Measurements from ENCODE around the gene SLFN11. TPM values are rescaled to one million over a fixed set of nuclear protein-coding genes. Genes with fewer than 3 reads are reported as not detected.

The SLFN11 gene
- total and polyA plus RNA-seq, 2 of the 8 experiments (the other 6 are each of a cell fraction or from before 2014, with no cell fraction given), result 0.11 to 0.28 TPM

- H3K79me1 ChIP-seq (ENCODE audit: low read depth, low read length), result no peaks in the 10 kb centered on the region
- H2AK5ac ChIP-seq (ENCODE audit: low read depth, low read length), result no peak overlapping the region
- H3K4me3 ChIP-seq (ENCODE audit: extremely low read depth in 1 of 4, insufficient read depth in 2 of 4, low read depth in 3 of 4, low read length in 4 of 4), result peak overlapping the region; percentile 30 to 62 (median 51); a peak in 7 of 8 replicates
- no peaks in the 10 kb centered on the region for H3K9me3 ChIP-seq (ENCODE audit: insufficient read depth in 2 of 2, low read depth in 1 of 2, low read length in 1 of 2)
- no peak overlapping the region for H2BK20ac ChIP-seq (ENCODE audit: low read length)
- no peak overlapping the region for H4K5ac ChIP-seq (ENCODE audit: insufficient read length, low read depth, low read length)
- H2AFZ ChIP-seq (ENCODE audit: low read length), result no peak overlapping the region
- ChIA-PET CTCF (ENCODE audit: partially characterized antibody) (interaction anchor here (1.0 kb wide), 1 partner anchor 62 kb away, joined by 3 read pairs; no protein-coding TSS in a partner anchor), POLR2A (ENCODE audit: partially characterized antibody) (interaction anchor here (1.3 kb wide), 1 partner anchor 20 kb away, joined by 3 read pairs; no protein-coding TSS in a partner anchor)
- no peak overlapping the region for H2BK15ac ChIP-seq (ENCODE audit: low read length)
- H3K4me1 ChIP-seq (replicated peaks in 1 of 4; ENCODE audit: control insufficient read depth in 3 of 4, insufficient read depth in 4 of 4, low read length in 3 of 4), result peaks cover 0 to 4% (median 3%) of the 10 kb centered on the region in 4 experiments; a peak in 4 of 7 replicates
- no peak overlapping the region for H3K56ac ChIP-seq (replicated peaks; ENCODE audit: insufficient read length, low read depth, low read length)
- no peaks in the 10 kb centered on the region for H3K79me2 ChIP-seq (ENCODE audit: control insufficient read depth in 1 of 2, insufficient read depth in 2 of 2, low read length in 2 of 2)
- H2BK120ac ChIP-seq (replicated peaks; ENCODE audit: low read depth, low read length), result no peak overlapping the region
- H3K27ac ChIP-seq (ENCODE audit: low read depth, low read length), result no peak overlapping the region
- H3K9ac ChIP-seq (replicated peaks in 1 of 4; ENCODE audit: extremely low read depth in 1 of 4, low read depth in 3 of 4, low read length in 3 of 4), result no peak overlapping the region
- no peaks in the 10 kb centered on the region for H3K36me3 ChIP-seq (ENCODE audit: control insufficient read depth in 2 of 4, insufficient read depth in 4 of 4, low read length in 3 of 4)
- peaks cover 38 to 69% (median 46%) of the 10 kb centered on the region in 4 experiments for H3K27me3 ChIP-seq (replicated peaks in 1 of 4; ENCODE audit: control insufficient read depth in 3 of 4, extremely low read depth in 1 of 4, insufficient read depth in 3 of 4, low read length in 3 of 4)
- H3K4ac ChIP-seq (replicated peaks; ENCODE audit: insufficient read length, low read depth, low read length), result no peak overlapping the region
- no peak overlapping the region for H2BK12ac ChIP-seq (ENCODE audit: low read depth, low read length)
- H4K91ac ChIP-seq (replicated peaks; ENCODE audit: insufficient read length, low read length), result no peak overlapping the region
- no peak for FAIRE-seq
- peaks cover 9% of the 10 kb centered on the region; the same call in 1 of the 2 replicates for H3K23me2 ChIP-seq (ENCODE audit: low read depth, low read length)
- no peak overlapping the region for H3K23ac ChIP-seq (ENCODE audit: insufficient read length)
- H3K18ac ChIP-seq (ENCODE audit: extremely low read depth, low read length), result no peak overlapping the region
- H4K20me1 ChIP-seq (replicated peaks in 1 of 2; ENCODE audit: control insufficient read depth in 1 of 2, insufficient read depth in 2 of 2, low read length in 2 of 2), result no peaks in the 10 kb centered on the region
- DNase-seq (ENCODE audit: low read depth in 1 of 2, low spot score in 2 of 2), result peak in 1 of 2 experiments; percentile 62
- H2BK5ac ChIP-seq (ENCODE audit: low read depth, low read length), result no peak overlapping the region
- no peak overlapping the region for H3K14ac ChIP-seq (ENCODE audit: insufficient read length)
- no peak overlapping the region for H4K8ac ChIP-seq (ENCODE audit: extremely low read depth, insufficient read depth, low read length)
- peak overlapping the region; percentile 82 to 88 for H3K4me2 ChIP-seq (ENCODE audit: insufficient read depth in 1 of 2, low read depth in 2 of 2, low read length in 2 of 2)
- WGBS, 2 experiments (ENCODE audit: extremely low coverage in 1 of 2, insufficient coverage in 1 of 2, insufficient read length in 1 of 2, insufficient replicate concordance in 2 of 2, low coverage in 1 of 2, low lambda C conversion rate in 2 of 2, missing lambda C conversion rate in 1 of 2), result 5% methylated on average over 44 of the region's 47 CpGs; no CpG with 5 or more reads in 1 of the 2 experiments
- TF ChIP-seq FOSL1 (IDR thresholded peaks at IDR 0.05; ENCODE audit: insufficient read depth, low read depth, low read length) (no peak), SRF (IDR thresholded peaks at IDR 0.05; ENCODE audit: low read depth, low read length) (no peak), SP4 (IDR thresholded peaks at IDR 0.05; ENCODE audit: low read length) (no peak), SAP30 (IDR thresholded peaks at IDR 0.05; ENCODE audit: insufficient read depth, insufficient replicate concordance, low read length) (no peak), KDM5A (IDR thresholded peaks at IDR 0.05; ENCODE audit: low read length) (no peak), EP300 (IDR thresholded peaks at IDR 0.05; ENCODE audit: borderline replicate concordance in 1 of 2, low read depth in 2 of 2, low read length in 2 of 2) (no peak), CTBP2 (IDR thresholded peaks at IDR 0.05; ENCODE audit: borderline replicate concordance, insufficient read depth, insufficient read length, low read length) (no peak), TCF12 (IDR thresholded peaks at IDR 0.05; ENCODE audit: low read depth, low read length) (no peak), SUZ12 (IDR thresholded peaks at IDR 0.05; ENCODE audit: low read length) (peak; percentile 100), EZH2 (IDR thresholded peaks at IDR 0.05; ENCODE audit: low read depth, low read length, severe bottlenecking) (peak; percentile 100), KDM4A (IDR thresholded peaks at IDR 0.05; ENCODE audit: low read depth, low read length, severe bottlenecking) (peak; percentile 78), SP1 (IDR thresholded peaks at IDR 0.05; ENCODE audit: low read depth, low read length) (no peak)
Measured at GRCh38 chr17:35373984-35374765, 754 bp upstream of the SLFN11 start.

All from H1 (cell line).